Fibroblast of the aortic adventitia (primary cell): ENCODE results near the gene ANKLE2. TPM values are rescaled to one million over a fixed set of nuclear protein-coding genes. Genes with fewer than 3 reads are reported as not detected.

ENCODE experiments used
- DNase-seq: peaks from one replicate; pipeline ENCODE4 v3.0.0-alpha.2; 2010; ENCODE audit warnings: low read depth
- H3K4me3 ChIP-seq: 2 replicates; pipeline ENCODE4 v1.5.1; 2011; ENCODE audit warnings: low read depth, mild to moderate bottlenecking, control low read depth, low read length, moderate library complexity
- CTCF ChIP-seq: IDR thresholded peaks from 2 replicates; pipeline ENCODE4 v1.5.1; 2011; ENCODE audit warnings: mild to moderate bottlenecking, low read length, control low read depth, inconsistent platforms; ENCODE audit not compliant: insufficient read depth
- total RNA-seq: library from RNA; depleted of rRNA; stranded (reverse); fragments of >200 nt; gene quantifications from 2 replicates; pipeline ENCODE4 v1.2.3, GENCODE V29; 2012; ENCODE audit warnings: low replicate concordance

The ANKLE2 gene
- total RNA-seq, 1 donor: 68.4 TPM

GRCh38 chr12:132715874-132716273 lies 45.8 kb downstream of the ANKLE2 start:
- TF ChIP-seq CTCF: no peak
- DNase-seq: no peak
- H3K4me3 ChIP-seq: no peak overlapping the region

GRCh38 chr12:132713123-132713522 lies 48.5 kb downstream of the ANKLE2 start:
- no peak for DNase-seq
- H3K4me3 ChIP-seq: no peak overlapping the region
- TF ChIP-seq CTCF: no peak

- peak; percentile 23 for DNase-seq
- H3K4me3 ChIP-seq: peak overlapping the region; percentile 85
- no peak for TF ChIP-seq CTCF
These were observed 50.4 kb downstream of the ANKLE2 start for GRCh38 chr12:132711080-132711843.

GRCh38 chr12:132710405-132711079 lies 51.1 kb downstream of the ANKLE2 start, which contains the start of gene PGAM5:
PGAM5 (plus strand) TSS chr12:132710842; CDS start chr12:132710877, 35 bp downstream.
- no peak for TF ChIP-seq CTCF
- peak within 1 kb of the TSS; percentile 85 for H3K4me3 ChIP-seq
- DNase-seq: peak; percentile 64

GRCh38 chr12:132710043-132710404 lies 51.6 kb downstream of the ANKLE2 start:
- DNase-seq: no peak
- peak overlapping the region; percentile 85 for H3K4me3 ChIP-seq
- no peak for TF ChIP-seq CTCF

- H3K4me3 ChIP-seq: no peak overlapping the region
- no peak for TF ChIP-seq CTCF
- DNase-seq: no peak
These were observed 53.5 kb downstream of the ANKLE2 start for GRCh38 chr12:132708150-132708549.

GRCh38 chr12:132707241-132707640 lies 54.4 kb downstream of the ANKLE2 start:
- no peak for DNase-seq
- TF ChIP-seq CTCF: no peak
- H3K4me3 ChIP-seq: no peak overlapping the region
